A549 (cell line): ENCODE data around the gene MOK. TPM values are rescaled to one million over a fixed set of nuclear protein-coding genes. Genes with fewer than 3 reads are reported as not detected.

Experiments
- ATAC-seq, 2 experiments: fragments of 200-7000 bp in 1 of 2; fragments of >200 bp in 1 of 2; cut with Nextera tagmentation in 1 of 2; cut with Tn5 transposase in 1 of 2; 3 replicates each; pipeline versions ENCODE4 v1.8.0 to v1.9.1; 2018 to 2020; ENCODE audit warnings: mild to moderate bottlenecking in 1 of 2, moderate library complexity in 1 of 2
- CTCF ChIA-PET: fragments of 300-600 bp; sonication (Branson Sonifier 250); formaldehyde crosslinking; extraction: SDS; loops from one replicate; lab custom pipeline; 2021; ENCODE audit warnings: antibody characterized with exemption, inconsistent platforms; lab: Yijun Ruan, JAX
- POLR2A ChIA-PET: fragments of 350-600 bp; formaldehyde crosslinking; extraction: SDS; loops from one replicate; lab custom pipeline; 2021; ENCODE audit warnings: antibody characterized with exemption, inconsistent platforms; lab: Yijun Ruan, JAX
- DNase-seq, 2 experiments: peaks; one replicate each; pipeline versions ENCODE4 v3.0.0 to v3.0.0-alpha.2; 2011 to 2016; ENCODE audit warnings: low read depth in 1 of 2, low spot score in 1 of 2
- FAIRE-seq: peaks from 2 replicates; lab custom pipeline; 2011; peaks lifted over from hg19 to GRCh38; lab: Jason Lieb, UNC
- H3K27ac ChIP-seq, 2 experiments: fragments of >200 bp; sonication (Bioruptor Twin); formaldehyde crosslinking; 3 replicates each; pipeline ENCODE4 v1.5.1; 2016 to 2017
- H3K4me1 ChIP-seq: fragments of >200 bp; sonication (Bioruptor Twin); formaldehyde crosslinking; 3 replicates; pipeline ENCODE4 v1.6.1; 2016
- H3K4me2 ChIP-seq: fragments of >200 bp; sonication (Bioruptor Twin); formaldehyde crosslinking; 3 replicates; pipeline ENCODE4 v1.6.1; 2016
- H3K4me3 ChIP-seq: fragments of >200 bp; sonication (Bioruptor Twin); formaldehyde crosslinking; 3 replicates; pipeline ENCODE4 v1.5.1; 2016
- H3K9me3 ChIP-seq: fragments of >200 bp; sonication (Bioruptor Twin); formaldehyde crosslinking; 3 replicates; pipeline ENCODE4 v1.6.1; 2016
- CEBPB ChIP-seq, 2 experiments: fragments of >200 bp in 1 of 2; sonication (Bioruptor Twin) in 1 of 2; formaldehyde crosslinking in 1 of 2; IDR thresholded peaks; 2 replicates each; pipeline ENCODE4 v1.6.1; 2012 to 2016
- EHMT2 ChIP-seq: fragments of 200-600 bp; sonication (generic); IDR thresholded peaks from 2 replicates; pipeline ENCODE4 v1.6.1; 2016; ENCODE audit warnings: antibody characterized with exemption, low read depth, mild to moderate bottlenecking, moderate library complexity
- EP300 ChIP-seq, 2 experiments: fragments of >200 bp; sonication (Bioruptor Twin); formaldehyde crosslinking; IDR thresholded peaks; 2 replicates in 1 of 2; 3 replicates in 1 of 2; pipeline ENCODE4 v1.6.1; 2016 to 2017
- FOSB ChIP-seq: fragments of 250-450 bp; sonication (Bioruptor Pico); IDR thresholded peaks from 2 replicates; pipeline ENCODE4 v1.5.0; 2020; ENCODE audit warnings: mild to moderate bottlenecking, moderate library complexity
- GATA3 ChIP-seq: IDR thresholded peaks from 2 replicates; pipeline ENCODE4 v1.6.1; 2012; ENCODE audit warnings: borderline replicate concordance
- JUNB ChIP-seq: fragments of >200 bp; sonication (Bioruptor Twin); formaldehyde crosslinking; IDR thresholded peaks from 2 replicates; pipeline ENCODE4 v1.6.1; 2016
- MAFK ChIP-seq: fragments of 450-650 bp; IDR thresholded peaks from 2 replicates; pipeline ENCODE4 v1.6.1; 2014; ENCODE audit not compliant: partially characterized antibody
- MYC ChIP-seq: IDR thresholded peaks from 2 replicates; pipeline ENCODE4 v1.6.1; 2012; ENCODE audit warnings: mild to moderate bottlenecking, inconsistent platforms, low read length, improper control_type of control experiment, borderline replicate concordance
- NFE2L2 ChIP-seq: fragments of 150-350 bp; conservative IDR thresholded peaks from 2 replicates; pipeline ENCODE4 v1.6.1; 2014; ENCODE audit warnings: low read length
- NPAS2 ChIP-seq: fragments of 250-450 bp; sonication (Bioruptor Pico); IDR thresholded peaks from 2 replicates; pipeline ENCODE4 v1.8.0; 2022; ENCODE audit warnings: mild to moderate bottlenecking, moderate library complexity, borderline replicate concordance
- PHF8 ChIP-seq: fragments of 200-600 bp; sonication (generic); IDR thresholded peaks from 2 replicates; pipeline ENCODE4 v1.6.1; 2016; ENCODE audit warnings: low read depth, mild to moderate bottlenecking, antibody characterized with exemption, moderate library complexity, borderline replicate concordance
- RNF2 ChIP-seq: fragments of 200-600 bp; sonication (generic); IDR thresholded peaks from 2 replicates; pipeline ENCODE4 v1.6.1; 2016; ENCODE audit warnings: low read depth, mild to moderate bottlenecking, antibody characterized with exemption, moderate library complexity, borderline replicate concordance
- ZC3H11A ChIP-seq: fragments of 450-650 bp; IDR thresholded peaks from 2 replicates; pipeline ENCODE4 v1.6.1; 2014; ENCODE audit warnings: antibody characterized with exemption, mild to moderate bottlenecking
- ZFP36 ChIP-seq: fragments of 450-650 bp; IDR thresholded peaks from 2 replicates; pipeline ENCODE4 v1.6.1; 2014; ENCODE audit warnings: borderline replicate concordance; ENCODE audit not compliant: partially characterized antibody
- ZSCAN20 ChIP-seq: fragments of 250-450 bp; sonication (Bioruptor Pico); IDR thresholded peaks from 2 replicates; pipeline ENCODE4 v1.8.0; 2022; ENCODE audit warnings: mild to moderate bottlenecking, moderate library complexity
- WGBS: methylation state at CpG from one replicate; pipeline ENCODE4 v1.1.6; 2017; ENCODE audit errors: missing lambda C conversion rate; 5-methylcytosine and 5-hydroxymethylcytosine counted together
- polyA plus RNA-seq, 4 experiments: library from polyadenylated mRNA; depleted of rRNA in 3 of 4; stranded (reverse); fragments of >200 nt; fragmentation: RNase III in 1 of 4; extraction: RNeasy Plus Mini Kit Qiagen cat#74134 plus additional on column Dnase treatment in 1 of 4; gene quantifications; 2 replicates in 3 of 4; 3 replicates in 1 of 4; pipeline ENCODE4 v1.2.3, GENCODE V29; 2011 to 2017
- TF ChIP-seq, protein P1 (sequence below): fragments of 200-600 bp; sonication (generic); IDR thresholded peaks from 2 replicates; pipeline ENCODE4 v1.6.1; 2016; ENCODE audit warnings: antibody characterized with exemption, mild to moderate bottlenecking, moderate library complexity
- TF ChIP-seq, protein P2 (sequence below): fragments of 250-450 bp; sonication (Bioruptor Pico); IDR thresholded peaks from 2 replicates; pipeline ENCODE4 v1.5.0; 2021; ENCODE audit warnings: mild to moderate bottlenecking, moderate library complexity, borderline replicate concordance

The MOK gene
- polyA plus RNA-seq, 2 of the 4 experiments (the other 2 are of a cell fraction) = 12.6 to 18.5 TPM

DNA sequence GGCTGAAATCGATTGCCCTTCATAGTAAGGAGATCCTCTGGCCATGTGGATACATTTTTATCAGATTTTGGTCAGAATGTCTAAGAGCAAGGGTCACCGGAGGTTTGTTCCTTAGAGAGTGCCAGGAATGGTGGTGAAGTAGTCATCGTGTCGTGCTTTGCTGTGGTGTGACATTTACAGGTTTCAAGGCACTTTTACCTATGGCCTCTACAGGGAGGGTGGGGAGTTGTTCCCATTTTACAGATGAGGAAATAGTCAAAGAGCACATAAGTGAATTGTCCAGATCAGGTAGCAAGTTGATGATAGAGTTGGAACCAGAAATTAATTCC, 108.1 kb downstream of the MOK start:
- ChIA-PET CTCF (interaction anchor here (1.0 to 1.4 kb wide), 4 partner anchors 14 to 239 kb away, joined by 3 to 4 read pairs (median 4); no protein-coding TSS in a partner anchor), POLR2A (no interaction called here)
- Histone ChIP-seq H3K4me3 (no peak overlapping the region), H3K9me3 (no peaks in the 10 kb centered on the region), H3K27ac (no peak overlapping the region), H3K4me1 (no peaks in the 10 kb centered on the region), H3K4me2 (no peak overlapping the region)
- TF ChIP-seq MAFK (peak; percentile 4), ZSCAN20 (no peak)
- ATAC-seq (no peak), DNase-seq (no peak), FAIRE-seq (no peak)
- 97% methylated on average over 4 of the region's 4 CpGs for WGBS

DNA sequence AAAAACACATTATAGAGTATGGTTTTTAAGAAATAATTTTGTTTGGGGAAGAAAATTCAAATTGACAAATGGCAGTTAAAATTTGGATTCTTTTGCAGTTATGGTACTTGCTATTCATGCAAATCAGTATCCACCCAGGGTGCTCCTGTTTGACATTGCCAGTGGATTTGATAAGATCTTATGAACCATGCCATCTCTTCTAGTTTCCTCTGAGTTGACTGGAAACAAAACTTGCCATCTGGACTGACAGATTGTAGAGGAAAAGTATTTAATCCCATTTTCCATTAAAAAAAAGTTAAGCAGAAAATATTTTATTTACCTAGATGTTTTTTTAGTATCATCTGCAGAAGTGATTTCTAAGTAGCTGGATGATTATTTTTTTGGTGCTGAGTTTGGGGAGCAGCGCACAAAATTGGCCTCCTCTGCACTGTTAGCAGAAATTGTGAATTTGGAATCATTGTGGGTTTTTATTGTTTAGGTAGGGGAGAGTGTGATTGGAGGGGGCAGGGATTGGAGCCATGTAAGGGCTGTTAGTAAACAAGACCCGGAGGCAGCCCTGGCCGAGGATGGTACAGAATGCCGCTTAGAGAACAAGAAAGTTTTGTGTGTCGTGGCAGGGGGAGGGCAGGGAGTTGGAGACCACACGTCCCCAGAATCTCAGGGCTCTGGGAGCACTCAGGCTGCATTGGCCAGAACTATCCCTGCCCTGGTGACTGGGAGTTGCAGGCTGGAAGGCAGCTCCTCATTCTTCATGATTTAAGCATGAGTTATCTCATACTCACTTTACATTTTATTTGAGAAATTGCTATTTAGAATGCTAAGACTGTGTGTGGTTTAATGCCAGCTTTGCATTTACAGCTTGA, 108.7 kb downstream of the MOK start:
- TF ChIP-seq EP300 (IDR thresholded peaks at IDR 0.05) (no peak), ZFP36 (no peak), FOSB (CRISPR knock-in tag) (no peak), EHMT2 (no peak), PHF8 (no peak), JUNB (no peak), RNF2 (no peak), NFE2L2 (no peak)
- TF ChIP-seq, protein P1, sequence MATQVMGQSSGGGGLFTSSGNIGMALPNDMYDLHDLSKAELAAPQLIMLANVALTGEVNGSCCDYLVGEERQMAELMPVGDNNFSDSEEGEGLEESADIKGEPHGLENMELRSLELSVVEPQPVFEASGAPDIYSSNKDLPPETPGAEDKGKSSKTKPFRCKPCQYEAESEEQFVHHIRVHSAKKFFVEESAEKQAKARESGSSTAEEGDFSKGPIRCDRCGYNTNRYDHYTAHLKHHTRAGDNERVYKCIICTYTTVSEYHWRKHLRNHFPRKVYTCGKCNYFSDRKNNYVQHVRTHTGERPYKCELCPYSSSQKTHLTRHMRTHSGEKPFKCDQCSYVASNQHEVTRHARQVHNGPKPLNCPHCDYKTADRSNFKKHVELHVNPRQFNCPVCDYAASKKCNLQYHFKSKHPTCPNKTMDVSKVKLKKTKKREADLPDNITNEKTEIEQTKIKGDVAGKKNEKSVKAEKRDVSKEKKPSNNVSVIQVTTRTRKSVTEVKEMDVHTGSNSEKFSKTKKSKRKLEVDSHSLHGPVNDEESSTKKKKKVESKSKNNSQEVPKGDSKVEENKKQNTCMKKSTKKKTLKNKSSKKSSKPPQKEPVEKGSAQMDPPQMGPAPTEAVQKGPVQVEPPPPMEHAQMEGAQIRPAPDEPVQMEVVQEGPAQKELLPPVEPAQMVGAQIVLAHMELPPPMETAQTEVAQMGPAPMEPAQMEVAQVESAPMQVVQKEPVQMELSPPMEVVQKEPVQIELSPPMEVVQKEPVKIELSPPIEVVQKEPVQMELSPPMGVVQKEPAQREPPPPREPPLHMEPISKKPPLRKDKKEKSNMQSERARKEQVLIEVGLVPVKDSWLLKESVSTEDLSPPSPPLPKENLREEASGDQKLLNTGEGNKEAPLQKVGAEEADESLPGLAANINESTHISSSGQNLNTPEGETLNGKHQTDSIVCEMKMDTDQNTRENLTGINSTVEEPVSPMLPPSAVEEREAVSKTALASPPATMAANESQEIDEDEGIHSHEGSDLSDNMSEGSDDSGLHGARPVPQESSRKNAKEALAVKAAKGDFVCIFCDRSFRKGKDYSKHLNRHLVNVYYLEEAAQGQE = no peak
- FAIRE-seq (no peak), ATAC-seq (no peak), DNase-seq (no peak)
- 92% methylated on average over 6 of the region's 6 CpGs for WGBS
- Histone ChIP-seq H3K27ac (no peak overlapping the region), H3K4me1 (peaks cover 3% of the 10 kb centered on the region), H3K4me2 (no peak overlapping the region), H3K4me3 (no peak overlapping the region), H3K9me3 (no peaks in the 10 kb centered on the region)
- ChIA-PET POLR2A (no interaction called here), CTCF (interaction anchor here (1.3 to 1.4 kb wide), 3 partner anchors 20 to 239 kb away, joined by 3 to 4 read pairs (median 4); no protein-coding TSS in a partner anchor)

DNA sequence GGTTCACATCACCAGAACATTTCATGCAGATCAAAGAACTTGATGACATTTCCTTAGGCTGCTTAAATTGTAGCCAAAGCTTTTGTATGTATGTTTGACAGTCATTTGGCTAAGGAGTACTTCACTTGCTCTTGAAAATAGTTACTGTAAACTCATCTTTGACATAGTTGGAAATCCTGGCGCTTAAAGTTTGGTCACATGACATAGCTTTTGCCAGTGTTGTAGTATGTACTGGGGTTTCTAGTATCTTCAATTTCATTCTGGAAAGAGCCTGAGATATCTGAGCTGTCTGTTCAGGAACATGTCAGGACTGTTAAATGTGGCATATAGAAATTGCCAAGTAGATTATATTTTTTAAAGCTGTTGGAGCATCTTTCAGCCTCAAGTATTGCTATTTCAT, 109.5 kb downstream of the MOK start:
- H3K9me3 ChIP-seq = no peaks in the 10 kb centered on the region
- TF ChIP-seq, protein P2, sequence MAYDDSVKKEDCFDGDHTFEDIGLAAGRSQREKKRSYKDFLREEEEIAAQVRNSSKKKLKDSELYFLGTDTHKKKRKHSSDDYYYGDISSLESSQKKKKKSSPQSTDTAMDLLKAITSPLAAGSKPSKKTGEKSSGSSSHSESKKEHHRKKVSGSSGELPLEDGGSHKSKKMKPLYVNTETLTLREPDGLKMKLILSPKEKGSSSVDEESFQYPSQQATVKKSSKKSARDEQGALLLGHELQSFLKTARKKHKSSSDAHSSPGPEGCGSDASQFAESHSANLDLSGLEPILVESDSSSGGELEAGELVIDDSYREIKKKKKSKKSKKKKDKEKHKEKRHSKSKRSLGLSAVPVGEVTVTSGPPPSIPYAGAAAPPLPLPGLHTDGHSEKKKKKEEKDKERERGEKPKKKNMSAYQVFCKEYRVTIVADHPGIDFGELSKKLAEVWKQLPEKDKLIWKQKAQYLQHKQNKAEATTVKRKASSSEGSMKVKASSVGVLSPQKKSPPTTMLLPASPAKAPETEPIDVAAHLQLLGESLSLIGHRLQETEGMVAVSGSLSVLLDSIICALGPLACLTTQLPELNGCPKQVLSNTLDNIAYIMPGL (CRISPR knock-in tag) = no peak
- TF ChIP-seq CEBPB (IDR thresholded peaks at IDR 0.05) (no peak), NPAS2 (CRISPR knock-in tag) (no peak), MYC (no peak), ZC3H11A (no peak), GATA3 (no peak)
- TF ChIP-seq, all 56 proteins: peak for 0
- H3K4me2 ChIP-seq = no peak overlapping the region
- H3K27ac ChIP-seq = no peak overlapping the region
- H3K4me3 ChIP-seq = no peak overlapping the region
- 88% methylated on average over 1 of the region's 1 CpG for WGBS
- FAIRE-seq (no peak), DNase-seq (no peak), ATAC-seq (no peak)
- CTCF ChIA-PET = interaction anchor here (1.1 kb wide), 1 partner anchor 9 kb away, joined by 3 read pairs; no protein-coding TSS in a partner anchor
- peaks cover 11% of the 10 kb centered on the region for H3K4me1 ChIP-seq
- POLR2A ChIA-PET = no interaction called here
